Fibroblast of lung (primary cell): ENCODE data around the gene SPPL3. TPM values are rescaled to one million over a fixed set of nuclear protein-coding genes. Genes with fewer than 3 reads are reported as not detected.
"Not testable (repeated sequence)": the region's sequence is repeated elsewhere in the genome, so short reads cannot be mapped to it uniquely, and the experiment has no call there.

Experiments used
- DNase-seq, 2 donors: peaks; one replicate each; pipeline versions ENCODE4 v3.0.0 to v3.0.0-alpha.2; 2010; ENCODE audit warnings: low read depth in 2 of 2
- H2AFZ ChIP-seq: 2 replicates; pipeline ENCODE4 v1.5.1; 2012; ENCODE audit warnings: low read length, control low read depth, inconsistent platforms
- H3K27ac ChIP-seq: 2 replicates; pipeline ENCODE4 v1.5.1; 2011; ENCODE audit warnings: low read length, control low read depth; ENCODE audit not compliant: insufficient read depth
- H3K27me3 ChIP-seq: 2 replicates; pipeline ENCODE4 v1.5.1; 2011; ENCODE audit warnings: mild to moderate bottlenecking, low read length; ENCODE audit not compliant: control insufficient read depth, insufficient read depth
- H3K36me3 ChIP-seq: 2 replicates; pipeline ENCODE4 v1.5.1; 2011; ENCODE audit warnings: low read length; ENCODE audit not compliant: control insufficient read depth, insufficient read depth
- H3K4me1 ChIP-seq: 2 replicates; pipeline ENCODE4 v1.5.1; 2011; ENCODE audit warnings: low read length; ENCODE audit not compliant: control insufficient read depth, insufficient read depth; ENCODE audit errors: extremely low read depth
- H3K4me2 ChIP-seq: 2 replicates; pipeline ENCODE4 v1.5.1; 2011; ENCODE audit warnings: low read length, control low read depth; ENCODE audit not compliant: insufficient read depth; ENCODE audit errors: extremely low read depth
- H3K4me3 ChIP-seq, 4 experiments: fragments of 200-600 bp in 1 of 4; sonication (generic) in 1 of 4; replicated peaks in 1 of 4; 2 replicates each; pipeline ENCODE4 v1.5.1; 2011 to 2016; ENCODE audit warnings: low read length in 4 of 4, low read depth in 3 of 4, mild to moderate bottlenecking in 3 of 4, control low read depth in 2 of 4, inconsistent platforms in 1 of 4, mixed read lengths in 1 of 4; ENCODE audit not compliant: insufficient read depth in 1 of 4; ENCODE audit errors: control extremely low read depth in 1 of 4
- H3K79me2 ChIP-seq: 2 replicates; pipeline ENCODE4 v1.5.1; 2012; ENCODE audit warnings: mild to moderate bottlenecking, low read length, inconsistent platforms; ENCODE audit not compliant: control insufficient read depth, insufficient read depth
- H3K9ac ChIP-seq: 2 replicates; pipeline ENCODE4 v1.5.1; 2011; ENCODE audit warnings: mild to moderate bottlenecking, low read length, control low read depth; ENCODE audit not compliant: insufficient read depth
- H3K9me3 ChIP-seq: 2 replicates; pipeline ENCODE4 v1.5.1; 2012; ENCODE audit warnings: low read depth, low read length; ENCODE audit not compliant: control insufficient read depth, insufficient read depth
- H4K20me1 ChIP-seq: 2 replicates; pipeline ENCODE4 v1.5.1; 2011; ENCODE audit warnings: low read length; ENCODE audit not compliant: control insufficient read depth, insufficient read depth; ENCODE audit errors: extremely low read depth
- CTCF ChIP-seq, 2 donors: IDR thresholded peaks in 1 of 2; conservative IDR thresholded peaks in 1 of 2; 1 replicate in 1 of 2; 2 replicates in 1 of 2; pipeline ENCODE4 v1.5.1; 2011 to 2012; ENCODE audit warnings: low read length in 2 of 2, control low read depth in 1 of 2, inconsistent platforms in 1 of 2, low read depth in 1 of 2, mild to moderate bottlenecking in 1 of 2
- EZH2 ChIP-seq: IDR thresholded peaks from 2 replicates; pipeline ENCODE4 v1.5.1; 2012; ENCODE audit warnings: low read length, control low read depth, mild to moderate bottlenecking; ENCODE audit errors: missing control alignments
- polyA plus RNA-seq, 2 donors: library from polyadenylated mRNA; depleted of rRNA in 1 of 2; stranded (reverse) in 1 of 2; unstranded in 1 of 2; fragments of >200 nt; gene quantifications; 2 replicates each; pipeline ENCODE4 v1.2.1, GENCODE V29; 2011 to 2012; ENCODE audit warnings: missing spikeins in 1 of 2
- total RNA-seq: library from RNA; depleted of rRNA; stranded (reverse); fragments of >200 nt; gene quantifications from 2 replicates; pipeline ENCODE4 v1.2.1, GENCODE V29; 2014

Gene SPPL3
- total and polyA plus RNA-seq, 2 donors (not counting 1 experiment from before 2014, with no cell fraction given): 7.1 to 41.4 TPM

- Histone ChIP-seq H3K27me3 (no peaks in the 10 kb centered on the region), H3K4me3 (no peak overlapping the region), H3K9ac (no peak overlapping the region), H2AFZ (no peak overlapping the region), H3K4me2 (no peak overlapping the region), H3K36me3 (no peaks in the 10 kb centered on the region), H3K9me3 (no peaks in the 10 kb centered on the region), H3K79me2 (no peaks in the 10 kb centered on the region), H4K20me1 (no peaks in the 10 kb centered on the region), H3K4me1 (no peaks in the 10 kb centered on the region), H3K27ac (no peak overlapping the region)
- DNase-seq: no peak
- TF ChIP-seq CTCF (conservative IDR thresholded peaks at IDR 0.05 in 1 of 2, IDR thresholded peaks at IDR 0.05 in 1 of 2; ENCODE audit: low read depth in 1 of 2, low read length in 2 of 2) (no peak), EZH2 (no peak)
Measured at GRCh38 chr12:120793357-120793756, 110.8 kb downstream of the SPPL3 start.

GRCh38 chr12:120792456-120792855, 111.7 kb downstream of the SPPL3 start:
- H3K27ac ChIP-seq, DNase-seq, H3K9ac ChIP-seq, H3K9me3 ChIP-seq, H3K79me2 ChIP-seq, H3K4me2 ChIP-seq, H3K4me1 ChIP-seq, H3K36me3 ChIP-seq, H3K4me3 ChIP-seq, H3K27me3 ChIP-seq, H4K20me1 ChIP-seq, H2AFZ ChIP-seq: not testable (repeated sequence)

- Histone ChIP-seq H3K36me3 (no peaks in the 10 kb centered on the region), H2AFZ (no peak overlapping the region), H3K27me3 (no peaks in the 10 kb centered on the region), H3K4me1 (no peaks in the 10 kb centered on the region), H4K20me1 (no peaks in the 10 kb centered on the region), H3K4me2 (no peak overlapping the region), H3K9me3 (no peaks in the 10 kb centered on the region), H3K9ac (no peak overlapping the region), H3K4me3 (no peak overlapping the region), H3K79me2 (no peaks in the 10 kb centered on the region), H3K27ac (no peak overlapping the region)
- DNase-seq: no peak
- no peak for TF ChIP-seq CTCF (conservative IDR thresholded peaks at IDR 0.05 in 1 of 2, IDR thresholded peaks at IDR 0.05 in 1 of 2; ENCODE audit: low read depth in 1 of 2, low read length in 2 of 2)
- no peak for TF ChIP-seq EZH2
Measured at GRCh38 chr12:120791669-120792176, 112.4 kb downstream of the SPPL3 start.
